GM19463 (cell line): ENCODE results near the gene SVEP1.
A peak's percentile ranks its signal among the peaks of the same experiment; 100 is the strongest.
"Not testable (repeated sequence)": the region's sequence is repeated elsewhere in the genome, so short reads cannot be mapped to it uniquely, and the experiment has no call there.

Experiments used
- ATAC-seq: cut with Tn5 transposase; IDR thresholded peaks from one replicate; pipeline ENCODE4 v1.9.1; 2021; ENCODE audit warnings: mild to moderate bottlenecking, moderate library complexity; ENCODE audit not compliant: unreplicated experiment

The SVEP1 gene

DNA sequence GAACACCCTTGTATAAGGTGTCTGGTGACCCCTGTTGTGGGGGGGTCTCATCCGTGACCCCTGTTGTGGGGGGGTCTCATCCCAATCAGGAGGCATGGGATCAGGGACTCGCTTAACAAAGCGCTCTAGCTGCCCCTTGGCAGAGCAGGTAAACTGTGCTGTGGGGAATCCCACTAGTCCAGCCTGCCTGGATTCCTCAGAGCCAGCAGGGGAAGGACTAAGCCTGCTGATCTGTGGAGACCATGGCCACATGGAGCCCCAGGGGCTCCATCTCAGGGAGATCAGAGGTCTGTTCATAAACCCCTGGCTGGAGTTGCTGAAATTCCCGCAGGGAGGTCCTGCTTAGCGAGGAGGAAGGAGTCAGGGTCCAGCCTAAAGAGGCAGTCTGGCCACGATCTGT is 196.1 kb downstream of the SVEP1 start:
- ATAC-seq: no peak

DNA sequence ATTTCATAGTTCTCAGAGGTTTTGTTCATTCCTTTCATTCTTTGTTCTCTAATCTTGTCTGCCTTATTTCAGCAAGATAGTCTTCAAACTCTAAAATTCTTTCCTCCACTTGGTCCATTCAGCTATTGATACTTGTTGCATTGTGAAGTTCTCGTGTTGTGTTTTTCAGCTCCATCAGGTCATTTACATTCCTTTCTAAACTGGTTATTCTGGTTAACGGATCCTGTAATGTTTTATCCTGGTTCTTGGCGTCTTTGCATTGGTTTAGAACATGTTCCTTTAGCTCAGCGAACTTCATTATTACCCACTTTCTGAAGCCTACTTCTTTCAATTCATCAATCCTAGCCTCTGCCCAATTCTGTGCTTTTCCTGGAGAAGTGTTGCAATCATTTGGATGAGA is 196.8 kb downstream of the SVEP1 start:
- ATAC-seq: no peak

DNA sequence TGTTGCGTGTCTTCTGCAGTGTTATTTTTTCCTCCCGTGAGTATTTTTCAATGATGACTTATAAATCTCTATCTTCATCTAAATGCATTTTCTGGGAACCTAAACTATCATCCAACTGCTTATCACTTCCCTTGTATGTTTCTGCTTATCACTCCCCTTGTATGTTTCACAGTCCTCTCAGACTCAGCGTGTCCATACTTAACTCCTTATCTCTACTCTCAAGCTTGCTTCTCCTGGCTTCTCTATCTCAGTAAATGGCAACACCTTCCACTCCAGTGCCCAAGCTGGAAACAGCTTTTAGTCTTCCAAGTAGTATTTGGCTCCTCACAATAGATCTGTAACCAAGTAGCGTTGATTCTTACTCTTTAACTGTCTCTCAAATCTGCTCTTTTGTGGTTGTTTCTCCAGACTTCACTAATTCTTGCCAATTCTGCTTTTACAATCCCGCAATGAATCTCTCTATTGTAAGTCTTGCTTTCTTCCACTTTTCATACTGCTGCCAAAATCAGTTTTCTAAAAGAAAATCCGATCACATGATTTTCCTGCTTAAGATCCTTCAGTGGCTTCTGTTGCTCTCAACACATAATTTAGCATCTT is 208.0 kb downstream of the SVEP1 start:
- no peak for ATAC-seq

DNA sequence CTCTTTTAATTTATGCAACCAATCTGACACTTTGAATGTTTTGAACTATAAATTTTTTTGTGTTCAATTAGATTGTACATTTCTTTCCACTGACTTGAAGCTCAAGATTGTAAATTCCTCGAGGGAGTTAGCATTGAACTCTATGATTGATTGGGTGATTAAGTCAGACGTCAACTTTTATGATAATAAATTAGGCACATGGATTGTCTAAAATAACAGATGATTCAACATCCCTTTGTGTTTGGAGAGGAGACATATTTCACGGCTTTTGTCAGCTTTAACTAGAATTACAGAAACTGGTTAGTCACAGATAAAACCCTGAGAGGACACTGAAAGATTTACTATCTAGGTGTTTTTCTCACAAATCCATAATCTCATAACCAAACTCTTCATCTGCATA is 209.2 kb downstream of the SVEP1 start:
- ATAC-seq: no peak

DNA sequence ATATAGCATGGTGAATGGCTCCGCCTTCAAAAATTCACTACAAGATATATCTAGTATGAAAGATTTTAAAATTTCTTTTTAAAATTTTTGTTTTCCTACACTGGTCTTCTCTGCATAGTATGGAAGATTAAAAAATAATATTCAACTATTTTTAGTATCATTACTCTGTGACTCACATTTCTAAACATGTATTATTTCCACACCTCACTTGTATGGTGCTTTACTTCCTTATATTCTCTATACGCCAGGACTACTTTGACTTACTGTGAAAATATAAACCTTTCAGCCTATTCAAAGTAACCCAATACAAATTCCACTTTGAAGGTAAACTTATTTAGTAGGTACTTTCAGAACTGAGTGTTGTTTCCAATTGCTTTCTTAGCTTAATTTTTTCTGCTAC is 215.1 kb downstream of the SVEP1 start:
- no peak for ATAC-seq

DNA sequence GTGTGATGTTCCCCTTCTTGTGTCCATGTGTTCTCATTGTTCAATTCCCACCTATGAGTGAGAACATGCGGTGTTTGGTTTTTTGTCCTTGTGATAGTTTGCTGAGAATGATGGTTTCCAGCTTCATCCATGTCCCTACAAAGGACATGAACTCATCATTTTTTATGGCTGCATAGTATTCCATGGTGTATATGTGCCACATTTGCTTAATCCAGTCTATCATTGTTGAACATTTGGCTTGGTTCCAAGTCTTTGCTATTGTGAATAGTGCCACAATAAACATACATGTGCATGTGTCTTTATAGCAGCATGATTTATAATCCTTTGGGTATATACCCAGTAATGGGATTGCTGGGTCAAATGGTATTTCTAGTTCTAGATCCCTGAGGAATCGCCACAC is 220.5 kb downstream of the SVEP1 start:
- ATAC-seq: not testable (repeated sequence)

DNA sequence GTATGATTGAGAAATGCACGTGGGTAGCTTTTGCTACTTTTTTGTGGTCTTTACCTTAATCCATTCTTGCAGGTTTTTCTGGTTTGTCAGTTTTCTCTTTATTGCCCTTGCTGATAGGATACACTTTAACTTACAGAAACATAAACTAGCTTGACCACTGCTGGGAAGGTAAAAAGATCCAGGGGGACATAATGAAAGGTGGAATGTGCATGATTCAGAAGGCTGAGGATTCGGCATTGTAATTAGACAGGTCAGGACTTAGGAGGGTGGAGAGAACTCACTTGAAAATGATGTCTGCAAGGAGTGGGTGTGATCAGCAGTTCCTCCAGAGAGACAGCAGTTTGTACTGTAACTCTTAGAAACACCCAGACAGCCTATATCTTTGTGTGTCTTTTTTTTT is 222.0 kb downstream of the SVEP1 start:
- ATAC-seq: no peak

DNA sequence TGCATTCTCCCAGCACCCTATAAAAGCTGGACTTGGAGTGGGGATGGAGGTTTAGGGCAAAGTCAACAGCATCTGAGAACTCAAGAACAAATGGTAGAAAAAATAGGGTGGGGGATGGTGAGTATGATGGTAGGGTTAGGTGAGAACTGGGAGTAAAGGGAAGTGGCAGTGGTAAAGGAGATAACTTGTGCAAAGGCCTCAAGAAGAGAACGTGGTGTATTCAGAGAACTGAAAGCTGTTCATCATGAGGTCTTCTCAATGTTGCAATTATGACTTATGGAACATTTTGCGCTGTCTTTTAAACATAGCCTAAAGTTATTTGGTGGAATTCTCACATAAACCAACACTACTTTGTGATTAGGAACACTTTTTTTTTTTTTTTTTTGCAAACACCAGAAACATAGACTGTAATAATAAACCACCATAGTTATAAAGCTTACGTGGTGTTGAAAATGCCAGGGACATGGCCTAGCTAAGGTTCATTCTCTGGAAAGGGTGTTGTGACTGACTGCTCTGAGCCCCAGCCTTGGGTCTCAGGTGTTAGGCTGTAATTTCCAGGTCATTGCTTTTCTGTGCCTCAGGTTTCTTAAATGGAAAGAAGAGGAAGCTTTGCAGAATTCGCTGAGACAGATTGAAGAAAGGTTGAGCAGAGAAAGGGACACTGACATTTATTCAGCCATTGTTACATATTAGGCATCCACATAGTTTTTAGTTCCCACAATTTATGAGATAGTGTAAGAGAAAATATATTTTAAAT is 222.7 kb downstream of the SVEP1 start:
- no peak for ATAC-seq

DNA sequence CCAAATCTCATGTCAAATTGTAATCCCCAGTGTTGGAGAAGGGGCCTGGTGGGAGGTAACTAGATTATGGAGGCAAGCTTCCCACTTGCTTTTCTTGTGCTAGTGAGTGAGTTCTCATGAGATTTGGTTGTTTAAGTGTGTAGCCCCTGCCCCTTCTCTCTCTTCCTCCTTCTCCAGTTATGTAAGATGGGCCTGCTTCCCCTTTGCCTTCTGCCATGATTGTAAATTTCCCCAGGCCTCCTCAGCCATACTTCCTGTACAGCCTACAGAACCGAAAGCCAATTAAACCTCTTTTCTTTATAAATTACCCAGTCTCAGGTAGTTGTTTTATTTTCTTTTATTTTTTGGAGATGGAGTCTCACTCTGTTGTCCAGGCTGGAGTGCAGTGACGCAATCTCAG is 223.6 kb downstream of the SVEP1 start:
- ATAC-seq: no peak

DNA sequence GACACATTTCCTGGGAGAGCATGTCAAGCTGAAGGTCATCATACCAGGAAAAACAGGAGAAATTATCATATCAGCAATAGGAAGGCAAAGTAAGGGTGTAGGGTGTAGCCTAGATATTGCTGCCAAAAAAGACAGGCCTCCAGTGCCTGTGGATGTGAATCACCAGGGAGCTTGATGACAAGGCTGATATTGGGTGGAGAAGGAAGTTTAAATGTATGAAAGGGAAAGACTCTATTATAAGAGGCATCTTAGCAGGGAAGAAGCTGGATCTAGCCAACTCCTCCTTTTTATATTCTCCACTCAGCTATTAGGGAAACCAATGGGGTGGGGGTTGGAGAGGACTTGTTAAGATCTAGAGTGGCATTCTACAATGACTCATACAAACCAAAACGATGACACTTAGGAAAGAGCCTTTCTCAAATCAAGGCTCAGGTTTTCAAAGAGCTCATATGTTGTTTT is 228.5 kb downstream of the SVEP1 start:
- ATAC-seq: no peak

DNA sequence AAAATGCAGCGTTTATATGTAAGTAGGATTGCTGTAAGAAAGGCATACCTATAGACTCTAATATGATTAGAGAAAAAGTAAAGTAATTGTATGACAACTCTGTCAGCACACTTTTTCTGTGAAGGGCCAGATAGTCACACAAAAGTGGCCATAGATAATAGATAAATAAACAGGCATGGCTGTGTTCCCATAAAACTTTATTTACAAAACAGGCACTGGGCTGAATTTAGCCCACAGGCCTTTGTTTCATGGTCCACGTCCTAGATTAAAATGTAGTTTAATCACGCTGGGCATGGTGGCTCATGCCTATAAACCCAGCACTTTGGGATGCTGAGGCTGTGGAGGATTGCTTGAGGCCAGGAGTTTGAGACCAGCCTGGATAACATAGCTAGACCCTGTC is 233.2 kb downstream of the SVEP1 start:
- ATAC-seq: no peak

DNA sequence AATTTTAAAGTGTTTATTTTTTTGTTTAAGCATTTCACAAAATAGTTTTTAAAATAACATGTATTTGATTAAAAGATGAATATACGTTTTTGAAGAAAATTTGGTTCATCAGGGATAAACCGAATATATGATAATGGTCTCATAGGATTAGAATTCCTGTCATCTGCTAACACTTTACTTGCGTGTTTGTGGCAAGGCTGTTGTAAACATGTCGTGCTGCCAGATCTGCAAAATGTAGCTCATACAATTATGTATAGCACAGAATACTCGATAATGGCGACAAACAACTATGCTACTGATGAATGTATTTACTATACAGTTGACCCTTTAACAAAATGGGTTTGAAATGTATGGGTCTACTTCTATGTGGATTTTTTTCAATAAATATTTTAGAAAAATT is 234.7 kb downstream of the SVEP1 start:
- ATAC-seq: no peak

DNA sequence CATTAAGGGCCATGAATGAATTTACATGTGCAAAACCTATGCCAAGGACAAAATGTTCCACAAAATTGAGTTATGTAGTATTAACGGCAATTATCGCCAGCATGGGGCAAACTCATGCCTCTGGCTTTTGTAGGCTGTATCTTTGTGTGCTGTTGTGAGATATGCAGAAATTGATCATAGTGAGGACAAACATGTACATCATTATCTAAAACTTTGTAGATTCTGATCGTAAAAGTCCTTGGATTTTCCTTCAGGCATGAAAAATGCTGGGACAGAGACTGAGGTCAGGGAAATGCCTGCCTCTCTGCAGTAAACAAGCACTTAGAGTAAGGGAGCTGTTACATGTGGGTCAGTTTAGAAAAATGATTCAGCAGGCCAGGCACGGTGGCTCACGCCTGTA is 236.0 kb downstream of the SVEP1 start:
- no peak for ATAC-seq

DNA sequence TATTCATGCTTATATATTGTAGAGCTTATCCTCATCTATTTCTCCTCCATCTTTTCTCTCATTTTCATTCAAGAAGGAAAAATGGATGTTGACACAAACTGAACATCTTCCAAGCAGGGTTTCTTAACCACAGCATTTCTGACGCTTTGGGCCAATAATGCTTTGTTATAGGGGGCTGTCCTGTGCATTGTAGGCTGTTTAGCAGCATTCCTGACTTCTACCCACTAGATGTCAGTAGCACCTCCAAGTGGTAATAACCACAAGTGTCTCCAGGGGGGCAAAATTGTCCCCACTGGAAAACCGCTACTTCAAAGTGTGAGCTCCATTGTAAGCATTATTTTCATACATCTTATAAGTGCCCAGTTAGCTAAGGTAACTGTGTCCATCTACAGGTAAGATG is 239.2 kb downstream of the SVEP1 start:
- ATAC-seq: no peak

DNA sequence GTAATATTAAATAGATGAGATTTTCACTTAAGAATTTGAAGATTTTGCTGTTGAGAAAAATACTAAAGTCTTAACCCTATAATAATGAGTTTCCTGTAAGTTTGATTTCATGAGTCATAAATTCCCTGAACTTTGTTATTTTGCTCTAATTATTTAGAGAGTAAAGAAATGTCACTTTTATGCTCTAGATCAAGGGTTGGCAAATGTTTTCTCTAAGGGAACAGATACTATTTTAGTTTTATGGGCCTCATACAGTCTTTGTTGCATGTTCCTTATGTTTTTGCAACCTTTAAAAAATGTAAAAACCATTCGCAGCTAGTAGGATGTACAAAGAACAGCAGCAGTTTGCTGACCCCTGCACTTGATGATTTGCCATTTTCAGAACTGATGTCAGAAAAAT is 241.4 kb downstream of the SVEP1 start:
- ATAC-seq: no peak

DNA sequence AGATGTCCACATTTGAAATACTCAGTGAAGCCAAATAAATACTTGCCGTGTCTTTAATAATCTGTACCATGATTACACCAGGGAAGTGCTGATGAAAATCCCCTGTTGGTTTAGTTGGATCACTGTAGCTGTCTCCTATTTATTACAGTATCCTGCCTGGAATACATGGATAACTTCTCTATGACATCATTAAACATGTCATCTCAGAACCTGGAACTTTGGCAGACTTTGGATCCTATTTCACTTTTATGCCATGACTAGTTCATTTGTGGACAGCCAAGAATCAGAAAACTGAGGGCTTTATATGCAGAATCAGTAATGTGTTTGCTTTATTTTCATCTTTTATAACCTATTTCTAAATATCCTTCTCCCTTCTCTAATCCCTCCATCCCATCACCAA is 241.8 kb downstream of the SVEP1 start, which contains the start of gene TXNDC8:
Gene TXNDC8, minus strand, starts transcription at position 137 of the 400 bp plus-strand sequence.
- no peak for ATAC-seq

DNA sequence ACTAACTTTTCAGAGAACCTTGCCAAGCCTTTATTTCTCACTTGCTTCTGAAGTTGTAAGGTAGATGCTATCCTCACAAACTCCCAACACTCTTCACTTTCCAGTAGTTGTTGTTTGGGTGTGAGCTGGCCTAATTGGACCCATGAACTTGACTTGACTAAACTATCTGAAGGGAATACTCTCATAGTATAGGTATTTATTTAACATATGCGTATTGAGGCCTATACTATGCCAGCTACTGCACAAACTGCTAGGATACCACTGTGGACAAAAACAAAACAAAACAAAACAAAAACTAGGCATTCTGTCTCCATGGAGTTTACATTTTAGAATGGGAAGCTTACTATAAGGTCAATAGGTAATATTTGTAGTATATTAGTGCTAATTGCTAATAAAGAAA is 243.2 kb downstream of the SVEP1 start:
- ATAC-seq: no peak

DNA sequence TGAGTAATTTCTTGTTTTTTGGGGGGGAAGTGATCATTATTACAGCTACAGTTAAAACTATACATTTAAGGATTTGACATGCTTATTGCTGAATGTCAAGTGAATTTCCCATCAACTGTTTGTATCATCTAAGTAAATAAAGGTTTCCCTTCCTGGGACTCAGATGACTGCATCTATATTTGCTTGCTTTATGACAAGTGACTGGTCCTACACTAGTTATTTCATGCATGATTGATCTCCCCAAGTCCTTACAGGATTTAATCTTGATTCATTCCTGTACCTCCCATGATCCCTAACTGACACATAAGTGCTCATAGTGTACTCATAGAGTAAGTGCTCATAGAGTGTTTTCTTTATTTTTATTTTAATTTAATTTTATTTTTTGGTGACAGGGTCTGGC is 244.7 kb downstream of the SVEP1 start:
- no peak for ATAC-seq

DNA sequence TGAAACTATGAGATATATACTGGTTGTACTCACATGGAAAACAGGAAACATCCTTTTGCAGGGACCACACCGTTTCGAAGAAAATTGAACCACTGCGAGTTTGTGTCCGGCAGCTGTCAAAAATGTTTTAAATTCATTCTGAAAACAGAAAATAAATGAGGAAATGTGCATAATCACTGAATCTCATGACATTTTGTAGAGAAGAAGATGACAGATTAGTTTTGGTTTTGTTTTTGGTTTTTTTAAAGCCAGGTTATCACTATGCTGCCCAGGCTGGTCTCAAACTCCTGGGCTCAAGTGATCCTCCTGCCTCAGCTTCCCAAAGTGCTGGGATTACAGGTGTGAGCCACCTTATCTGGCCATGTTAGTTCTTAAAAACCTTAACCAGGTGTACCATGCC is 245.4 kb downstream of the SVEP1 start:
- peak; percentile 61 for ATAC-seq

DNA sequence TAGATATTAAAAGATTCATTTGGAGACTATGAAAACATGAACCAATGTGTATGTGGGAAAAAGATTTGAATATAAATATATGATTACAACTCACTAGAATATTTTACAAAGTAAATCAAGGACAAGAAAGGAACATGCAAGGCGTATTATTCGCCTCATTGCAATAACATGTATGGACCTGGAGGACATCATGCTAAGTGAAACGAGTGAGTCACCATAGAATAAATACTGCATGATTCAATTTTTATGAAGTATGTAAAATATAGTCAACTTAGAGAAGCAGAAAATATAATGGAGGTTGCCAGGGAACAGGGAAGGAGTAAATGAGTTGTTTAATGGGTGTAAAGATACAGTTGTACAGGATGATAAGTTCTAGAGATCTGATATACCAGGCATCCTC is 246.8 kb downstream of the SVEP1 start:
- ATAC-seq: no peak

DNA sequence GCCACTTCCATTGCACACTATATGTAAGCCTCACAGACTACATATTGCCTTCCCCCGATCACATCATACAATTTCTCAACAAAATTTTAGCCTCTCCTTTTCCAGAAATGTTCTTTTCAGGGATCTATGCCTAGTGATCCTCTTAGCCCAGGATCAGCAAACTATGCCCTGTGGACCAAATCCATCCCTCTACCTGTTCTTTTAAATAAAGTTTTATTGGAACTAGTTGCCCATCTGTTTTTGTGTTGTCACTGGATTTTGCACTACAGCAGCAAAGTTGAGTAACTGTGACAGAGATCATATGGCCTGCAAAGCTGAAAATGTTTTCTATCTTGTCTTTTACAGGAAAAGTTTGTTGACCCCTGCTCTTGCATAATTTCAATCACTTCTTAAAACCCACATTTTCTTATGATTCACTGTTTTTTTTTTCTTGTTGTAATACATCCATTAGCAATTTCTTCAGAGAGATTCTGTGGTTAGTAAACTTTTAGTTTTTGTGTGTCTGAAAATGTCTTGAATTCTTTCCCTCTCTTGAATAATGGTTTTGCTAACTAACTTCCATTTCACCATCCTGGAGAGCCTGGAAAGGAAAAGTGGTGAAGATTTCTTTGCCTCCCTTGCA is 248.9 kb downstream of the SVEP1 start:
- no peak for ATAC-seq

DNA sequence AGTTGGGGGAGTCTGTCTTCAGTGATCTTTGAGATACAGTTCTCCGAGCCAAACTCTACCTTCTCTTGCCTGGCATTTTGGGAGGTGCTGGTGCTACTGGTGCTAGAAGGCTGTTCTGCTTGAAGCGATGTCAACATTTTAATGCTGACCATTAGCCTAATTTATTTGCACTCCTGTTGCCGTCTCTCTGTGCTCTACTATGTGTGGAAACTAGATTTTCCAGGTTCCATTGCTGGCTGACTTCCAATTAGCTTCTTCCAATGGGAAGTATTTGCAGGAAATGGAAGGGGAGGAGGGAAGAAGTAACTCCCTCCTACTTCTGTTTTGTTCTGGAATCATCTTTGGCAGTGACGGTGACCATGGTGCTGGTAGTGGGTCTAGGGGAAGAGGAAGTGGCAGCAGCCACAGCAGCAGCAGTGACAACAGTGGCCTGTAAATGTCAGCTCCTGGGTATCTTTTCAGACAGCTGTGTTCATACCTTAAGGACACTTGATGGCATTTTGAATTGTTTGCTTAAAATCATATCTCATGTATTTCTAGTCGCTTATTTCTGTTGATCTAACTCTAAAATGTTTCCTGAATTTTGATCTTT is 249.8 kb downstream of the SVEP1 start:
- no peak for ATAC-seq
